Activated CD8-positive, alpha-beta memory T cell treated with anti-CD3 and anti-CD28 coated beads for 4 hours (primary cell): Measurements from ENCODE around the gene IFNA10.
"Not testable (repeated sequence)": the region's sequence is repeated elsewhere in the genome, so short reads cannot be mapped to it uniquely, and the experiment has no call there.

Experiments used
- DNase-seq, 2 donors: peaks; one replicate each; pipeline ENCODE4 v3.0.0-alpha.2; 2020; ENCODE audit warnings: low read depth in 2 of 2

The IFNA10 gene

DNA sequence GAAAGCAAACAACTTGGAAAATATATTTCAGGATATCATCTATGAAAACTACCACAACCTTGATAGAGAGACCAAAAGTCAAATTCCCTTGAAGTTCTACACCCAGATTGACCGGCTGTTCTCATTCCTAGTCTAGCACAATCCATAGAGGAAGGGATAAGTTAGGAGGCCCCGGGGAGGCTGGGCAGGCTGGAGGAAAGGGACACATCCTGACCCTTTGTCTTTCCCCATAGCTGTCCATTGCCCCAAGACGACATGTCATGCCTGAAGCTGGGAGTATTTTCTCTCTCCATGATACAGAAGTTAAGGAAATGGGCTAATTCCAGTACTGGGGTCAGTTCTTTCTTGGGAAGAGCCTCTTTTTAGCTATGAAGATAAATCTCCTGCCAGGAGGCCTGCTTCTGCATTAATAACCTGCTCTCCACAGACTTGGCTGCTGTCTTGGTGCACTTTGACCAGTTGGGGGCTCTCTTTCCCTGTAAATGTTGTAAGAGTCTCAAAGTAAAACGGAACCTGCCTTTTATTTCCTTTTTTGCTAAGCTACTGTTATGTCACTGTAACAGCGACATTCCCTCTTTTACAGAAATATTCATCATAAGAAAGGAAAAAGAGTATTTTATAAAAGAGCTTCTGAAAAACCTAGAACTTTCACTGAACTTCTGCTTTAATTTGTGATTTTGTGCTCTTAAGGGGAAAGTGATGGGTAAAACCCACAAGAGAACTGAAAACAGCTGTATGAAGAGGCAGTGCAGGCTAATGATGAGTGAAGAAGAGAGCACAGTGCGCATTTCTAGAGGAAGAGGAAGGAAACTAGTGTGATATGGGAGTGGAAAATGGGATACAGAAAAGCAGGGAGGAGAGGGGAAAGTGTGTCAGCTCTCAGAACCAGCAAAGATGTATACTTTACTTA is 11.8 kb downstream of the IFNA10 start:
- not testable (repeated sequence) for DNase-seq

DNA sequence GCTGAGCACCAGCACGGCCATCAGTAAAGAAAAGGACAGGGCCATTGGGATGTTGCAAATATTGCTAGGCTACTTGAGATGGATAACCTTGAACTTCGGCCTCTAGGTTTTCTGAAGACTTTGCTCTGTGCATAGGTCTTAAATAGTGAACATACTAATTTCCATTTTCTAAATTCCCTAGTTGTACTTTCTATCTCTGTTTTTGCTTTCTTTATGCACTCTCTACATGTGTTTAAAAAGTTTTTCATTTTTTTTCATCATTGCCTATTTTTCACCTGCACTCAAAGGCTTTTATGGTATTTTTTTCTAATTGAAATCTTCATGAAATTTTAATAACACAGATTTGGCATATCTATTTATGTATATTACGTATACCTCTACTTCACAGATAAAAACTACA is 19.5 kb downstream of the IFNA10 start, which contains the start of gene IFNA4:
IFNA4 (minus strand) TSS at position 101 of the 400 bp plus-strand sequence; CDS start at position 45, 56 bp downstream.
- DNase-seq, result not testable (repeated sequence)

DNA sequence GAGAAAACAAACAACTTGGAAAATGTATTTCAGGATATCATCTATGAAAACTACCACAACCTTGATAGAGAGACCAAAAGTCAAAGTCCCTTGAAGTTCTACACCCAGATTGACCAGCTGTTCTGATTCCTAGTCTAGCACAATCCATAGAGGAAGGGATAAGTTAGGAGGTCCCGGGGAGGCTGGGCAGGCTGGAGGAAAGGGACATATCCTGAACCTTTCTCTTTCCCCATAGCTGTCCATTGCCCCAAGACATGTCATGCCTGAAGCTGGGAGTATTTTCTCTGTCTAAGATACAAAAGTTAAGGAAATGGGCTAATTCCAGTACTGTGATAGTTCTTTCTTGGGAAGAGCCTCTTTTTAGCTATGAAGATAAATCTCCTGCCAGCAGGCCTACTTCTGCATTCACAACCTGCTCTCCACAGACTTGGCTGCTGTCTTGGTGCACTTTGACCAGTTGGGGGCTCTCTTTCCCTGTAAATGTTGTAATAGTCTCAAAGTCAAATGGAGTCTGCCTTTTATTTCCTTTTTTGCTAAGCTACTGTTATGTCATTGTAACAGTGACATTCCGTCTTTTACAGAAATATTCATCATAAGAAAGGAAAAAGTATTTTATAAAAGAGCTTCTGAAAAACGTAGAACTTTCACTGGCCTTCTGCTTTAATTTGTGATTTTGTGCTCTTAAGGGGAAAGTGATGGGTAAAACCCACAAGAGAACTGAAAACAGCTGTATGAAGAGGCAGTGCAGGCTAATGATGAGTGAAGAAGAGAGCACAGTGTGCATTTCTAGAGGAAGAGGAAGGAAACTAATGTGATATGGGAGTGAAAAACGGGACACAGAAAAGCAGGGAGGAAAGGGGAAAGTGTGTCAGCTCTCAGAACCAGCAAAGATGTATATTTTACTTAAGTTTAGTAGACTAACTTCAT is 23.9 kb downstream of the IFNA10 start:
- not testable (repeated sequence) for DNase-seq

DNA sequence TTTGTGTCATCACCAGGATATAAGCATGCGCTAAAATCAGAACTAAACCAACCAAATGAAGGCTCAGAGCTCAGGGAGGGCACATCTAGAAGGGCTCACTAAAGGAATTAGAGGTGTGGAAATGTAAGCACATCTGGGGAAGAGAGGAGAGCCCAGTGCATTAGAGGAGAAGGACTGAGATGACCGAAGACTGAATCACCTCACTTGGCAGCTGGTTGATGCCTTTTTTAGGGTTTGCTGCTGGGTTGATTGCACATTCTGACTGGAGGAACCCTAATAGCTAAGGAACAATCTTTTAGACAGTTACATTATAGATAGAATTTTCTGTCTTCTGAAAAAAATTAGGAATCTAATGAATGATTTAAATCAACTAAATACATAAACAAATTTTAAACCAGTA is 32.3 kb downstream of the IFNA10 start:
- DNase-seq, result no peak

DNA sequence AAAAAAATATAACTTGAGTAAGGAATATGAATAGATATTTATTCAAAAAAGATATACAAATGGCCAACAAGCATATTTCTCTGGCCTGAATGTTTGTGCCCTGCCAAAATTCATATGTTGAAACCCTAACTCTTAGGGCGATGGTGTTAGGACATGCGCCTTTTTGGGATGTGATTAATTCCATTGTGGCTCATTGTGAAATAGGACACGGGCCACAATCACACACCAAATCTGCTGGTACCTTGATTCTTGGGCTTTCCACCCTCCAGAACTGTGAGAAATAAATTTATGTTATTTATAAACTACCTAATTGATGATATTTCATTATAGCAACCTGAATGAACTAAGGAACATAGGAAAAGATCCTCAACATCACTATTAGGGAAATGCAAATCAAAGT is 34.8 kb downstream of the IFNA10 start:
- DNase-seq, result no peak

DNA sequence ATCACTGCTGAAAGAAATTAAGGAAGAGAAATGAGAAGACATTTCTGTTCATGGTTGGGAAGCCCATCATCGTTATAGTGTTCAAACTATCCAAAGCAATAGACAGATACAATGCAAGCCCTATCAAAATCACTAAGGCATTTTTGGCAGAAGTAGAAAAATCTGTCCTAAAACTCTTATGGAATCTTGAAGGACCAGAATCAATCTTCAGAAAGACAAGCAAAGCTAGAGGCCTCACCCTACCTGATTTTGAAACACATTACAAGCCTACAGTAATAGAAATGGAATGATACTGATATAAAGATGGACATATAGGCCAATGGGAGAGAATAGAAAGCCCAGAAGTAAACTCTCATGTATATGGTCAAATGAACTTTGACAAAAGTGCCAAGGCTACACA is 35.6 kb downstream of the IFNA10 start:
- no peak for DNase-seq

DNA sequence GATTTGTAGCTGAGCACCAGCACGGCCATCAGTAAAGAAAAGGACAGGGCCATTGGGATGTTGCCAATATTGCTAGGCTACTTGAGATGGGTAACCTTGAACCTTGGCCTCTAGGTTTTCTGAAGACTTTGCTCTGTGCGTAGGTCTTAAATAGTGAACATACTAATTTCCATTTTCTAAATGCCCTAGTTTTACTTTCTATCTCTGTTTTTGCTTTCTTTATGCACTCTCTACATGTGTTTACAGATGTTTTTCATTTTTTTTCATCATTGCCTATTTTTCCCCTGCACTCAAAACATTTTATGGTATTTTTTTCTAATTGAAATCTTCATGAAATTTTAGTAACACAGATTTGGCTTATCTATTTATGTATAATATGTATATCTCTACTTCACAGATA is 40.4 kb downstream of the IFNA10 start, which contains the start of gene IFNA21:
IFNA21 (minus strand) TSS at position 101 of the 400 bp plus-strand sequence; CDS start at position 53, 48 bp downstream.
- not testable (repeated sequence) for DNase-seq

DNA sequence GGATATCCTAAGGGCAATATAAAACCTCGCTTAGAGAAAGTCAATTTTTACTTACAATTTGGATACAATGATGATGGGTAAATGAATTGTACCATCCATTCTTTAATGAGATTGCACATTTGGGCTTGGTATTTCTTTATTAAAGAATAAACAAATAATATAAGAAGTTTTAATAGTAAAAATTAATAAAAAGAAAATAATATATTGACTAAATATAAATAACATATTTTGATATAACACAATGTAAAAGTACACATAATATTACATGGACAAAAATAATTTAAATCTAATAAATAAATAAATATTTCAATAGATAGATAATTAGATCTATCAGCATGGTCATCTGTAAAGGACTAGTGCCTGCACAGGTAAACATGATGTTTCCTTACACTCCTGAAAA is 41.4 kb downstream of the IFNA10 start:
- DNase-seq, result no peak

DNA sequence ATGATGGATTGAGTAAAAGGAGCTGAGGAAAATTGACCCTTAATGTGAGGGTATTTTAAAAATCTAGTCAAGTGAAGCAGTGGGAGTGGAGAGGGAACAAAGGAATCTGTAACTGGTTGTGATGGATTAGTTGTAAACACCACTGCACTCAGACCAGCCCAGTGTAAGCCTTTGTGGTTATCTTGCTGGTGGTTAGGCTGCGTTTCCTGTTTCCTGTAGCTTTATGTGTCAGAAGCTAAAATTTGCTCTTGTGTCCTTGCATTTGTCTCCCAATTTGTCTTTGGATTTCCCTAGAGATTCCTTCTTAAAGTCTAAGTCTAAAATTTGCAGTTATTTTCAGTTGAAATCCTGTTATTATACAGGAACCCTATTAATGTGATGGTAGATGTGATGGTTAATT is 46.8 kb downstream of the IFNA10 start:
- peak in 1 of 2 donors; percentile 9 for DNase-seq
